Lower lobe of right lung (tissue), 2 donors: Measurements from ENCODE around the gene ANKFN1. TPM values are rescaled to one million over a fixed set of nuclear protein-coding genes. Genes with fewer than 3 reads are reported as not detected.

Experiments used
- ATAC-seq, 2 donors: fragments of 200-7000 bp; cut with Tn5 transposase; one replicate each; pipeline ENCODE4 v1.9.1; 2020 to 2022; ENCODE audit warnings: mild to moderate bottlenecking in 2 of 2, moderate library complexity in 2 of 2
- DNase-seq: peaks from one replicate; pipeline ENCODE4 v3.0.0-alpha.2; 2020
- H3K27ac ChIP-seq: fragments of 200-600 bp; one replicate; pipeline ENCODE4 v1.8.0; 2022
- H3K27me3 ChIP-seq: fragments of 200-600 bp; one replicate; pipeline ENCODE4 v1.8.0; 2022; ENCODE audit warnings: low read depth
- H3K36me3 ChIP-seq: fragments of 200-600 bp; one replicate; pipeline ENCODE4 v1.8.0; 2022; ENCODE audit warnings: mild to moderate bottlenecking
- H3K4me1 ChIP-seq: fragments of 200-600 bp; one replicate; pipeline ENCODE4 v1.8.0; 2022
- H3K4me3 ChIP-seq: fragments of 200-600 bp; one replicate; pipeline ENCODE4 v1.8.0; 2022; ENCODE audit warnings: mild to moderate bottlenecking
- H3K9me3 ChIP-seq: fragments of 200-600 bp; one replicate; pipeline ENCODE4 v1.8.0; 2022
- intact Hi-C: fragments of 100-400 bp; cut with DNase I; formaldehyde crosslinking; loops from one replicate; pipeline ENCODE4 v1.11.0; 2022
- total RNA-seq: library from RNA; stranded (reverse); fragmentation: NEBNext Ultra II Directional; extraction: Animal tissue kit (Norgen Biotek cat#: 25700); gene quantifications from one replicate; pipeline ENCODE4 v1.2.1, GENCODE V29; 2021
- TF ChIP-seq, protein P1 (sequence below): fragments of 200-600 bp; IDR thresholded peaks from one replicate; pipeline ENCODE4 v1.8.0; 2022; ENCODE audit warnings: antibody characterized with exemption, mild to moderate bottlenecking
- donor health status: DM: no; HTN: yes; CAD: no; lungs with severe emphysema.

The ANKFN1 gene
- total RNA-seq, 1 donor from 2014 or later = 4.3 TPM

DNA sequence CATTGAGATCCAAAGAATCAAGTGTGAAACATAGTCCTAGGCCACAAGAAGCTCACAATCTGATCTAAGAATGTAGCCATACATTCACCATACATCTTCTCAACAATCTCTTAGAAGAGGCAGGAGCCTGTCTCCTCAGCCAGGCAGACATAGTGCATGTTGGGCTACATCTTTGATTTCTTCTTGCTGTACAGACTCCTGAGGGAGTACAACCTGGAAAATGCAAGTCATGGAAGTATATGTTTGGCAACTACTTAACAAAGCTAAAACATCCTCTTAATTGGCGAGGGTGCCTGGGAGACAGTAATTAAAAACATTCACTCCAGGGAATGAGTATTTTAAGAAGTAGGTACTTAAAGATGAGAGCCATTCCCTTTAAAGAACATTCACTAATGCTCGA lies 361.0 kb downstream of the ANKFN1 start:
- intact Hi-C loops = no loop called here
- H3K9me3 ChIP-seq = no peaks in the 10 kb centered on the region
- H3K36me3 ChIP-seq = no peaks in the 10 kb centered on the region
- ATAC-seq (peak in 1 of 2 donors; percentile 67), DNase-seq (no peak)
- H3K4me1 ChIP-seq = no peaks in the 10 kb centered on the region
- TF ChIP-seq, protein P1, sequence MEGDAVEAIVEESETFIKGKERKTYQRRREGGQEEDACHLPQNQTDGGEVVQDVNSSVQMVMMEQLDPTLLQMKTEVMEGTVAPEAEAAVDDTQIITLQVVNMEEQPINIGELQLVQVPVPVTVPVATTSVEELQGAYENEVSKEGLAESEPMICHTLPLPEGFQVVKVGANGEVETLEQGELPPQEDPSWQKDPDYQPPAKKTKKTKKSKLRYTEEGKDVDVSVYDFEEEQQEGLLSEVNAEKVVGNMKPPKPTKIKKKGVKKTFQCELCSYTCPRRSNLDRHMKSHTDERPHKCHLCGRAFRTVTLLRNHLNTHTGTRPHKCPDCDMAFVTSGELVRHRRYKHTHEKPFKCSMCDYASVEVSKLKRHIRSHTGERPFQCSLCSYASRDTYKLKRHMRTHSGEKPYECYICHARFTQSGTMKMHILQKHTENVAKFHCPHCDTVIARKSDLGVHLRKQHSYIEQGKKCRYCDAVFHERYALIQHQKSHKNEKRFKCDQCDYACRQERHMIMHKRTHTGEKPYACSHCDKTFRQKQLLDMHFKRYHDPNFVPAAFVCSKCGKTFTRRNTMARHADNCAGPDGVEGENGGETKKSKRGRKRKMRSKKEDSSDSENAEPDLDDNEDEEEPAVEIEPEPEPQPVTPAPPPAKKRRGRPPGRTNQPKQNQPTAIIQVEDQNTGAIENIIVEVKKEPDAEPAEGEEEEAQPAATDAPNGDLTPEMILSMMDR = no peak
- no peak overlapping the region for H3K4me3 ChIP-seq
- H3K27ac ChIP-seq = no peak overlapping the region
- no peaks in the 10 kb centered on the region for H3K27me3 ChIP-seq

DNA sequence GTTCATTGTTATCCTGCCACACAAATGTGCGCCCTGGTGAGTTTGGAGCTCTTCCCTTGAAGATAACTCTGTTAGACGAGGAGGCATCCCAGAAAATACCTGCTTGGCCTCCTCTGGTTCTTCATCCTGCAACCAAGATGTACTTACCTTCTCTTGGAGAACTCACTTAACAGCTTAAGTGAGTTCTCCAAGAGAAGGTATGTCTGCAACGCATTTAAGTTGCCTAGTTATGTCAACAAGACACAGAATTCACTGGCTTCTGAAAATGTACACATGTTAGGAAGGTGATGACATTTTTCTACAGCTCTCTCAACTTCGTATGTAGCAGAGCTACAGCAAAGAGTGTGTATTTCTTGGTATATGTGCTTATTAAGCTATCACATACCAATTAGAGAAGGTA lies 361.6 kb downstream of the ANKFN1 start:
- Histone ChIP-seq H3K4me3 (no peak overlapping the region), H3K9me3 (no peaks in the 10 kb centered on the region), H3K27me3 (no peaks in the 10 kb centered on the region), H3K36me3 (no peaks in the 10 kb centered on the region), H3K4me1 (no peaks in the 10 kb centered on the region), H3K27ac (peak overlapping the region; percentile 39)
- TF ChIP-seq, protein P1 = no peak
- peak; percentile 64 to 85 for ATAC-seq
- DNase-seq = no peak
- intact Hi-C loops = no loop called here

DNA sequence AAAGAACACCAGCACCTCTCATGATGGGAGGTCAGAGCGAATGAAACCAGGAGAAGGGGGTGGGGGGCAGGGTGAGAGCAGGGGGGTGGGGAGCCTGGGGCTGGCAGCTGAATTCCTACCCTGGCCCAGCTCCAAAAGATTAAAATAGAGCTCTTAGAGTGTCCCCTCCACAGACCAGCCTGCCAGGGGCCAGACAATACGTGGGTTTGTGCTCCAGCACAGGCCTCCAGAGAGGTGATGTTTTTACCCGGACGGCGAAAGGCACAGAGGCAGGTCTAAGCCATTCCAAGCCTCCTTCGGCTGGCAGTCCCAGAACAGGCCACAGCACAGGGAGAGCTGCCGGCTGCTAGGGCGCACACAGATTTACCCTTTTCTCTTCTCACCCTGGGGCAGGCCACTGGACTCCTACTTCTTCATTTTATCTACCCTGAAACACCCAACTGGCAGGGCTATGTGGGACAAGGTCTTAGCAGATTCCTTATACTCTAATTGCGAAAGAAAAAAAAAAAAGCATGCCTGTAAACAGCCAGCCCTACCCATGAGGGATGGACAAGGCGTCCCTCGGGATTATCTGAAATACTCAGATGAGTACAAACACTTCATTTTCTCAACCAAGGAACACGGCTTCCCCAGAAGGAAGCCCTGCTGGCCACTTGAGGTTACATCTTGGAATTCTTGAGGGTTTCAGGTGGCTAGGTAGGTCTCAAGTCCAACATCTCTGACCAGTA lies 368.3 kb downstream of the ANKFN1 start:
- no peak overlapping the region for H3K4me3 ChIP-seq
- H3K36me3 ChIP-seq = no peaks in the 10 kb centered on the region
- peak; percentile 37 to 42 for ATAC-seq
- TF ChIP-seq, protein P1 = no peak
- no peak overlapping the region for H3K27ac ChIP-seq
- intact Hi-C loops = no loop called here
- no peaks in the 10 kb centered on the region for H3K4me1 ChIP-seq
- no peaks in the 10 kb centered on the region for H3K9me3 ChIP-seq
- H3K27me3 ChIP-seq = no peaks in the 10 kb centered on the region
- no peak for DNase-seq

DNA sequence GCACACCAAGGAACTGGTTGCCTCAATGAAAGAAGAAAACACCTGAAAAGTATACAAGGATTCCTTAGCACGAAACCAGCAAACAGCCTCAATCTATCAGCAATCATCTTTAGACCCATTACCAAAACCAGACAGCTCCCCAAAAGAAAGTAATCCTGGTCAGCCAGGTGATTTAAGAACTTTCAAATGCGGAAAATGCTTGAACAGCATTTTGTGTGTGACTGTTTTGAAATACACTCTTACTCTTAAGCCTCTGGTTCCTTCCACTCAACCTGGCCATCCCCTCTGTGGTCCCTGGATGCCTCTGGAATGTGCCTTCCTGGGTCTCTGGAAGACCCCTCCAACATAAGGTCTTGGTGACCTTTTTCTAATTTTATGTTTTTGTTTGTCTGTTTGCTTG lies 369.8 kb downstream of the ANKFN1 start:
- H3K27me3 ChIP-seq = peaks cover 5% of the 10 kb centered on the region
- ATAC-seq = no peak
- TF ChIP-seq, protein P1 = no peak
- no peak for DNase-seq
- H3K9me3 ChIP-seq = no peaks in the 10 kb centered on the region
- H3K4me1 ChIP-seq = no peaks in the 10 kb centered on the region
- H3K36me3 ChIP-seq = no peaks in the 10 kb centered on the region
- intact Hi-C loops = no loop called here
- H3K4me3 ChIP-seq = no peak overlapping the region
- H3K27ac ChIP-seq = no peak overlapping the region

DNA sequence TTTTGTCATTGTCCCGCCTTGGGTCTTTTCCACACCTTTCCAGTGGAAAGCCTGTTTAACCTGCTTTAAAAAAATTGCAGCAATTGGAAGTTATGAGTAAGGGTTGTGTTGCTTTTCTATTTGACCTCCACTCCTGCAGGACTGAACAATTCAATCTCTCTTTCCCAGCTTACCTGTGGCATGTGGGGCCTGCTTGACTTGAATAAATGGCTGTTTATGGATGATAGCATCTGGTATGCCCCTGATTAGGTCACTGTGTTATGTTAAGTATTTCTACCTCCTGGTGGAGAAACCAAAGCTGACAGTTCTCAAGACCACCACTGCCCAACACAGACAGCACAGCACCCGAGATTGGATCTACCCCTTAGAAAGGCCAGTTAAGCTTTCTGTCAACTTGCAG lies 375.4 kb downstream of the ANKFN1 start:
- DNase-seq (no peak), ATAC-seq (no peak)
- H3K4me1 ChIP-seq = no peaks in the 10 kb centered on the region
- no peak overlapping the region for H3K27ac ChIP-seq
- intact Hi-C loops = no loop called here
- H3K36me3 ChIP-seq = no peaks in the 10 kb centered on the region
- H3K9me3 ChIP-seq = no peaks in the 10 kb centered on the region
- TF ChIP-seq, protein P1 = no peak
- H3K4me3 ChIP-seq = no peak overlapping the region
- H3K27me3 ChIP-seq = peaks cover 5% of the 10 kb centered on the region
